Measurements from ENCODE around the gene PGM3. TPM values are rescaled to one million over a fixed set of nuclear protein-coding genes. Genes with fewer than 3 reads are reported as not detected.

PGM3 gene
- polyA plus RNA-seq, 2 of the 4 experiments (the other 2 are of a cell fraction), result 37.3 to 51.7 TPM

DNA sequence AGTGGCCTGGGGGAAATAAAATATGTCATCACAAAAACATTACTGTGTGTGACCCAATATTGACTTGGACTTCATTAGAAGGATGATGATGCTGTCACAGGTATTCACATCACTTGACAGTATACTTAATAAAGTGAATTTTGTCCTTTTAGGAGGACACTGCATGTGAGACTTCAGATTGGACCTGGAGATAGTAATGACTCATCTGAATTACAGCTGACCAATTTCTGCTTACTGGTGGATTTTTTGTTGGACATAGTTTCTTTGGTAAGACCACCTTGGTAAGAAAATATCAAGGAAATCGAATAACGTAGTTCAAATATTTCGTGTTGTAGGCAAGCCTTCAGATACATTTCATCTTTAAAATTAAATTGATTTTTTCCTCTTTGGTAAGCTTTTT, 68.5 kb downstream of the PGM3 start:
- Histone ChIP-seq H3K9me3 (no peaks in the 10 kb centered on the region), H3K4me2 (no peak overlapping the region), H3K4me3 (no peak overlapping the region), H3K4me1 (no peaks in the 10 kb centered on the region), H3K27ac (no peak overlapping the region)
- POLR2A ChIA-PET, result no interaction called here
- WGBS (ENCODE audit: missing lambda C conversion rate), result 87% methylated on average over 3 of the region's 3 CpGs
- DNase-seq (ENCODE audit: low read depth in 1 of 2, low spot score in 1 of 2), result no peak
- no peak for TF ChIP-seq BHLHE40 (IDR thresholded peaks at IDR 0.05; ENCODE audit: low read depth, low read length)
- peak; percentile 16 for TF ChIP-seq MAFK (IDR thresholded peaks at IDR 0.05; ENCODE audit: partially characterized antibody)
- no peak for FAIRE-seq
- no peak for ATAC-seq
- CTCF ChIA-PET, result no interaction called here

DNA sequence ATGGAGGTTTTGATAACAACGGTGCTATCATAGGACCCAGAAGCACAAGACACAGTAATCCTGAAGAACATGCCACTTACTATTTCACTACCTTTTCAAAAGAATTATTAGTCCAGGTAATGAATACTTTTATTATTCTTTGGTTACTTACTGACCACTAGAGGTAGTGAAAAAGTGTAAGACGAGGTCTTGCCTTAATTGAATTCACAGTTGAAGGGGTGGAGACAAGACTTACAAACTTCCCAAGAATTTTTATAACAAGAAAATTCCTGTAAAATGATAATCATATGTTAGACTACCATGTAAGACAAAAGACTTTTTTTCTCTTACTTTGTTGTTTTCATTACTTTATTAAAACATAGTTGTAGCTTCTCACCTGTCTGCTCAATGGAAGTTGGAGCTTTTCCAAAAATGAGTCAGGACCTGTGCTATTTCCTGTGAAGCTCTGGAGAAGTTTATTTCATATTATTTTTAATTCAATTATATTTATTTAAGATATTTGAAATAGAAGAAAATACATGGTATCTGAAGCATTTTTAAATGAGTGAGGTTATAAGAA, 73.2 kb downstream of the PGM3 start:
- Histone ChIP-seq H3K27ac (no peak overlapping the region), H3K9me3 (no peaks in the 10 kb centered on the region), H3K4me2 (no peak overlapping the region), H3K4me1 (no peaks in the 10 kb centered on the region), H3K4me3 (no peak overlapping the region)
- DNase-seq (ENCODE audit: low read depth in 1 of 2, low spot score in 1 of 2), result no peak
- ATAC-seq, result no peak
- TF ChIP-seq HOXB5 (CRISPR knock-in tag; IDR thresholded peaks at IDR 0.05) (no peak), ESRRA (IDR thresholded peaks at IDR 0.05; ENCODE audit: borderline replicate concordance, low read length) (no peak), NPAS2 (CRISPR knock-in tag; IDR thresholded peaks at IDR 0.05; ENCODE audit: borderline replicate concordance) (no peak), CBX8 (IDR thresholded peaks at IDR 0.05) (no peak), TP53 (CRISPR knock-in tag; IDR thresholded peaks at IDR 0.05) (no peak), TFCP2L1 (CRISPR knock-in tag; IDR thresholded peaks at IDR 0.05) (no peak)
- TF ChIP-seq, protein P1, sequence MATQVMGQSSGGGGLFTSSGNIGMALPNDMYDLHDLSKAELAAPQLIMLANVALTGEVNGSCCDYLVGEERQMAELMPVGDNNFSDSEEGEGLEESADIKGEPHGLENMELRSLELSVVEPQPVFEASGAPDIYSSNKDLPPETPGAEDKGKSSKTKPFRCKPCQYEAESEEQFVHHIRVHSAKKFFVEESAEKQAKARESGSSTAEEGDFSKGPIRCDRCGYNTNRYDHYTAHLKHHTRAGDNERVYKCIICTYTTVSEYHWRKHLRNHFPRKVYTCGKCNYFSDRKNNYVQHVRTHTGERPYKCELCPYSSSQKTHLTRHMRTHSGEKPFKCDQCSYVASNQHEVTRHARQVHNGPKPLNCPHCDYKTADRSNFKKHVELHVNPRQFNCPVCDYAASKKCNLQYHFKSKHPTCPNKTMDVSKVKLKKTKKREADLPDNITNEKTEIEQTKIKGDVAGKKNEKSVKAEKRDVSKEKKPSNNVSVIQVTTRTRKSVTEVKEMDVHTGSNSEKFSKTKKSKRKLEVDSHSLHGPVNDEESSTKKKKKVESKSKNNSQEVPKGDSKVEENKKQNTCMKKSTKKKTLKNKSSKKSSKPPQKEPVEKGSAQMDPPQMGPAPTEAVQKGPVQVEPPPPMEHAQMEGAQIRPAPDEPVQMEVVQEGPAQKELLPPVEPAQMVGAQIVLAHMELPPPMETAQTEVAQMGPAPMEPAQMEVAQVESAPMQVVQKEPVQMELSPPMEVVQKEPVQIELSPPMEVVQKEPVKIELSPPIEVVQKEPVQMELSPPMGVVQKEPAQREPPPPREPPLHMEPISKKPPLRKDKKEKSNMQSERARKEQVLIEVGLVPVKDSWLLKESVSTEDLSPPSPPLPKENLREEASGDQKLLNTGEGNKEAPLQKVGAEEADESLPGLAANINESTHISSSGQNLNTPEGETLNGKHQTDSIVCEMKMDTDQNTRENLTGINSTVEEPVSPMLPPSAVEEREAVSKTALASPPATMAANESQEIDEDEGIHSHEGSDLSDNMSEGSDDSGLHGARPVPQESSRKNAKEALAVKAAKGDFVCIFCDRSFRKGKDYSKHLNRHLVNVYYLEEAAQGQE (IDR thresholded peaks at IDR 0.05), result no peak
- TF ChIP-seq, protein P2, sequence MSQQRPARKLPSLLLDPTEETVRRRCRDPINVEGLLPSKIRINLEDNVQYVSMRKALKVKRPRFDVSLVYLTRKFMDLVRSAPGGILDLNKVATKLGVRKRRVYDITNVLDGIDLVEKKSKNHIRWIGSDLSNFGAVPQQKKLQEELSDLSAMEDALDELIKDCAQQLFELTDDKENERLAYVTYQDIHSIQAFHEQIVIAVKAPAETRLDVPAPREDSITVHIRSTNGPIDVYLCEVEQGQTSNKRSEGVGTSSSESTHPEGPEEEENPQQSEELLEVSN (IDR thresholded peaks at IDR 0.05; ENCODE audit: borderline replicate concordance, low read depth), result no peak
- no peak for FAIRE-seq
- ChIA-PET POLR2A (no interaction called here), CTCF (interaction anchor here (1.1 kb wide), 1 partner anchor 392 kb away, joined by 3 read pairs; the partner anchor contains the start of gene PRSS35)
- WGBS (ENCODE audit: missing lambda C conversion rate), result 91% methylated on average over 2 of the region's 2 CpGs

DNA sequence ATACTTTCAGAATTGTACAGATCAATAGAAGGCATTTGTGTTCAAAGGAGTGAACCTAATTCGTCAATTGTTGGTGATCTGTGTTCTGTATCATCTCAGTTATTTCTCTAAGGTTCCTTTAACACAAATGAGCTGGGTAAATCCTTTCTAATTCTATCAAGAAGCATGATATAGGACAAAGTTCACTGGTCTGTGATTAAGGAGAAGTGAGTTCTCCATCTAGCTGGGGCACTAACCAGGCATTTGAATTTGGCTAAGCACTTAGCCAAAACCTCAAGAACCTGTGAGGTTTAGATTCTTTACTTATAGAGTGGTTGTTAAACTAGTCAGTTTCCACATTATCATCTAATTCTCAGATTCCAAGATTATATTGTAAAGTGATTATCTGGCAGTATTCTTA, 75.3 kb downstream of the PGM3 start:
- Histone ChIP-seq H3K4me2 (no peak overlapping the region), H3K4me1 (peaks cover 5% of the 10 kb centered on the region; the same call in 1 of the 3 replicates), H3K27ac (no peak overlapping the region), H3K9me3 (no peaks in the 10 kb centered on the region), H3K4me3 (no peak overlapping the region)
- FAIRE-seq (no peak), DNase-seq (ENCODE audit: low read depth in 1 of 2, low spot score in 1 of 2) (no peak), ATAC-seq (no peak)
- 86% methylated on average over 1 of the region's 1 CpG for WGBS (ENCODE audit: missing lambda C conversion rate)
- ChIA-PET CTCF (no interaction called here), POLR2A (no interaction called here)
- TF ChIP-seq, protein P3, sequence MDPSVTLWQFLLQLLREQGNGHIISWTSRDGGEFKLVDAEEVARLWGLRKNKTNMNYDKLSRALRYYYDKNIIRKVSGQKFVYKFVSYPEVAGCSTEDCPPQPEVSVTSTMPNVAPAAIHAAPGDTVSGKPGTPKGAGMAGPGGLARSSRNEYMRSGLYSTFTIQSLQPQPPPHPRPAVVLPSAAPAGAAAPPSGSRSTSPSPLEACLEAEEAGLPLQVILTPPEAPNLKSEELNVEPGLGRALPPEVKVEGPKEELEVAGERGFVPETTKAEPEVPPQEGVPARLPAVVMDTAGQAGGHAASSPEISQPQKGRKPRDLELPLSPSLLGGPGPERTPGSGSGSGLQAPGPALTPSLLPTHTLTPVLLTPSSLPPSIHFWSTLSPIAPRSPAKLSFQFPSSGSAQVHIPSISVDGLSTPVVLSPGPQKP (IDR thresholded peaks at IDR 0.05; ENCODE audit: low read depth, low read length), result no peak
- TF ChIP-seq, protein P4, sequence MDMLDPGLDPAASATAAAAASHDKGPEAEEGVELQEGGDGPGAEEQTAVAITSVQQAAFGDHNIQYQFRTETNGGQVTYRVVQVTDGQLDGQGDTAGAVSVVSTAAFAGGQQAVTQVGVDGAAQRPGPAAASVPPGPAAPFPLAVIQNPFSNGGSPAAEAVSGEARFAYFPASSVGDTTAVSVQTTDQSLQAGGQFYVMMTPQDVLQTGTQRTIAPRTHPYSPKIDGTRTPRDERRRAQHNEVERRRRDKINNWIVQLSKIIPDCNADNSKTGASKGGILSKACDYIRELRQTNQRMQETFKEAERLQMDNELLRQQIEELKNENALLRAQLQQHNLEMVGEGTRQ (IDR thresholded peaks at IDR 0.05), result no peak
- no peak for TF ChIP-seq NR3C1 (IDR thresholded peaks at IDR 0.05)
- TF ChIP-seq SREBF2 (IDR thresholded peaks at IDR 0.05), result no peak
- TF ChIP-seq, protein P5, sequence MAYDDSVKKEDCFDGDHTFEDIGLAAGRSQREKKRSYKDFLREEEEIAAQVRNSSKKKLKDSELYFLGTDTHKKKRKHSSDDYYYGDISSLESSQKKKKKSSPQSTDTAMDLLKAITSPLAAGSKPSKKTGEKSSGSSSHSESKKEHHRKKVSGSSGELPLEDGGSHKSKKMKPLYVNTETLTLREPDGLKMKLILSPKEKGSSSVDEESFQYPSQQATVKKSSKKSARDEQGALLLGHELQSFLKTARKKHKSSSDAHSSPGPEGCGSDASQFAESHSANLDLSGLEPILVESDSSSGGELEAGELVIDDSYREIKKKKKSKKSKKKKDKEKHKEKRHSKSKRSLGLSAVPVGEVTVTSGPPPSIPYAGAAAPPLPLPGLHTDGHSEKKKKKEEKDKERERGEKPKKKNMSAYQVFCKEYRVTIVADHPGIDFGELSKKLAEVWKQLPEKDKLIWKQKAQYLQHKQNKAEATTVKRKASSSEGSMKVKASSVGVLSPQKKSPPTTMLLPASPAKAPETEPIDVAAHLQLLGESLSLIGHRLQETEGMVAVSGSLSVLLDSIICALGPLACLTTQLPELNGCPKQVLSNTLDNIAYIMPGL (CRISPR knock-in tag; IDR thresholded peaks at IDR 0.05; ENCODE audit: borderline replicate concordance), result no peak
- TF ChIP-seq, protein P6, sequence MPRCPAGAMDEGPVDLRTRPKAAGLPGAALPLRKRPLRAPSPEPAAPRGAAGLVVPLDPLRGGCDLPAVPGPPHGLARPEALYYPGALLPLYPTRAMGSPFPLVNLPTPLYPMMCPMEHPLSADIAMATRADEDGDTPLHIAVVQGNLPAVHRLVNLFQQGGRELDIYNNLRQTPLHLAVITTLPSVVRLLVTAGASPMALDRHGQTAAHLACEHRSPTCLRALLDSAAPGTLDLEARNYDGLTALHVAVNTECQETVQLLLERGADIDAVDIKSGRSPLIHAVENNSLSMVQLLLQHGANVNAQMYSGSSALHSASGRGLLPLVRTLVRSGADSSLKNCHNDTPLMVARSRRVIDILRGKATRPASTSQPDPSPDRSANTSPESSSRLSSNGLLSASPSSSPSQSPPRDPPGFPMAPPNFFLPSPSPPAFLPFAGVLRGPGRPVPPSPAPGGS (IDR thresholded peaks at IDR 0.05), result no peak
- no peak for TF ChIP-seq JUN (IDR thresholded peaks at IDR 0.05)
- TF ChIP-seq NPAS2 (CRISPR knock-in tag; IDR thresholded peaks at IDR 0.05; ENCODE audit: borderline replicate concordance), result no peak
- TF ChIP-seq, protein P7, sequence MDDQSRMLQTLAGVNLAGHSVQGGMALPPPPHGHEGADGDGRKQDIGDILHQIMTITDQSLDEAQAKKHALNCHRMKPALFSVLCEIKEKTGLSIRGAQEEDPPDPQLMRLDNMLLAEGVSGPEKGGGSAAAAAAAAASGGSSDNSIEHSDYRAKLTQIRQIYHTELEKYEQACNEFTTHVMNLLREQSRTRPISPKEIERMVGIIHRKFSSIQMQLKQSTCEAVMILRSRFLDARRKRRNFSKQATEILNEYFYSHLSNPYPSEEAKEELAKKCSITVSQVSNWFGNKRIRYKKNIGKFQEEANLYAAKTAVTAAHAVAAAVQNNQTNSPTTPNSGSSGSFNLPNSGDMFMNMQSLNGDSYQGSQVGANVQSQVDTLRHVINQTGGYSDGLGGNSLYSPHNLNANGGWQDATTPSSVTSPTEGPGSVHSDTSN (IDR thresholded peaks at IDR 0.05), result no peak
- no peak for TF ChIP-seq JUNB (IDR thresholded peaks at IDR 0.05)
- TF ChIP-seq EP300 (IDR thresholded peaks at IDR 0.05), result no peak
- TF ChIP-seq, protein P8, sequence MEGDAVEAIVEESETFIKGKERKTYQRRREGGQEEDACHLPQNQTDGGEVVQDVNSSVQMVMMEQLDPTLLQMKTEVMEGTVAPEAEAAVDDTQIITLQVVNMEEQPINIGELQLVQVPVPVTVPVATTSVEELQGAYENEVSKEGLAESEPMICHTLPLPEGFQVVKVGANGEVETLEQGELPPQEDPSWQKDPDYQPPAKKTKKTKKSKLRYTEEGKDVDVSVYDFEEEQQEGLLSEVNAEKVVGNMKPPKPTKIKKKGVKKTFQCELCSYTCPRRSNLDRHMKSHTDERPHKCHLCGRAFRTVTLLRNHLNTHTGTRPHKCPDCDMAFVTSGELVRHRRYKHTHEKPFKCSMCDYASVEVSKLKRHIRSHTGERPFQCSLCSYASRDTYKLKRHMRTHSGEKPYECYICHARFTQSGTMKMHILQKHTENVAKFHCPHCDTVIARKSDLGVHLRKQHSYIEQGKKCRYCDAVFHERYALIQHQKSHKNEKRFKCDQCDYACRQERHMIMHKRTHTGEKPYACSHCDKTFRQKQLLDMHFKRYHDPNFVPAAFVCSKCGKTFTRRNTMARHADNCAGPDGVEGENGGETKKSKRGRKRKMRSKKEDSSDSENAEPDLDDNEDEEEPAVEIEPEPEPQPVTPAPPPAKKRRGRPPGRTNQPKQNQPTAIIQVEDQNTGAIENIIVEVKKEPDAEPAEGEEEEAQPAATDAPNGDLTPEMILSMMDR (IDR thresholded peaks at IDR 0.05), result no peak
